PC-9 (cell line): ENCODE data around the gene IRF8. TPM values are rescaled to one million over a fixed set of nuclear protein-coding genes. Genes with fewer than 3 reads are reported as not detected.

Experiments used
- BruUV-seq: library from RNA; stranded (reverse); fragments of 400-500 nt; replicated peaks from 2 replicates; lab custom pipeline; 2021; lab: Mats Ljungman, UMichigan
- CTCF ChIA-PET: fragments of 300-600 bp; sonication (Branson Sonifier 250); formaldehyde crosslinking; loops from one replicate; lab custom pipeline; 2022; ENCODE audit warnings: antibody characterized with exemption; lab: Charles Lee
- POLR2A ChIA-PET: fragments of 300-600 bp; sonication (Branson Sonifier 250); formaldehyde crosslinking; loops from one replicate; lab custom pipeline; 2022; ENCODE audit warnings: antibody characterized with exemption; ENCODE audit not compliant: unreplicated experiment; lab: Charles Lee
- DNase-seq, 2 experiments: peaks; one replicate each; pipeline versions ENCODE4 v3.0.0 to v3.0.0-alpha.2; 2015 to 2022; ENCODE audit warnings: mixed read lengths in 1 of 2
- H2AFZ ChIP-seq: fragments of 200-600 bp; sonication (generic); 2 replicates; pipeline ENCODE4 v1.8.1; 2017; ENCODE audit warnings: antibody characterized with exemption
- H3F3A ChIP-seq: fragments of 200-600 bp; sonication (generic); 2 replicates; pipeline ENCODE4 v1.8.1; 2017; ENCODE audit warnings: antibody characterized with exemption, mild to moderate bottlenecking, low read depth; ENCODE audit not compliant: insufficient read depth
- H3K27ac ChIP-seq: fragments of 200-600 bp; sonication (generic); 2 replicates; pipeline ENCODE4 v1.6.1; 2016; ENCODE audit warnings: mixed run types
- H3K27me3 ChIP-seq: fragments of 200-600 bp; sonication (generic); 2 replicates; pipeline ENCODE4 v1.6.1; 2016; ENCODE audit warnings: low read depth, mixed run types; ENCODE audit not compliant: insufficient read depth
- H3K36me3 ChIP-seq: fragments of 200-600 bp; sonication (generic); 2 replicates; pipeline ENCODE4 v1.6.1; 2016; ENCODE audit warnings: low read depth, mixed run types
- H3K4me1 ChIP-seq: fragments of 200-600 bp; sonication (generic); replicated peaks from 2 replicates; pipeline ENCODE4 v1.6.1; 2016; ENCODE audit warnings: mixed run types; ENCODE audit not compliant: insufficient read depth
- H3K4me2 ChIP-seq: fragments of 200-600 bp; sonication (generic); 2 replicates; pipeline ENCODE4 v1.6.1; 2017; ENCODE audit warnings: mixed run types
- H3K4me3 ChIP-seq: fragments of 200-600 bp; sonication (generic); 2 replicates; pipeline ENCODE4 v1.6.1; 2016; ENCODE audit warnings: mixed run types
- H3K79me2 ChIP-seq: fragments of 200-600 bp; sonication (generic); 2 replicates; pipeline ENCODE4 v1.6.1; 2017; ENCODE audit warnings: low read depth, mixed run types
- H3K9me2 ChIP-seq: fragments of 200-600 bp; sonication (generic); 2 replicates; pipeline ENCODE4 v1.8.1; 2017; ENCODE audit warnings: mild to moderate bottlenecking; ENCODE audit not compliant: insufficient read depth
- H3K9me3 ChIP-seq: fragments of 200-600 bp; sonication (generic); 2 replicates; pipeline ENCODE4 v1.8.1; 2016; ENCODE audit warnings: low read depth; ENCODE audit not compliant: insufficient read depth
- H4K20me1 ChIP-seq: fragments of 200-600 bp; sonication (generic); 2 replicates; pipeline ENCODE4 v1.8.1; 2017; ENCODE audit not compliant: insufficient read depth
- CTCF ChIP-seq: fragments of 200-600 bp; sonication (generic); conservative IDR thresholded peaks from 2 replicates; pipeline ENCODE4 v1.6.1; 2017; ENCODE audit warnings: mixed run types, antibody characterized with exemption, mild to moderate bottlenecking, moderate library complexity
- EZH2 ChIP-seq: fragments of 200-600 bp; sonication (generic); IDR thresholded peaks from 2 replicates; pipeline ENCODE4 v1.8.0; 2017; ENCODE audit warnings: antibody characterized with exemption, low read depth
- intact Hi-C: fragments of 100-400 bp; cut with micrococcal nuclease; formaldehyde crosslinking; loops from one replicate; pipeline ENCODE4 v1.10.0; 2022; ENCODE audit not compliant: unreplicated experiment
- total RNA-seq: library from RNA; stranded (reverse); gene quantifications from 2 replicates; pipeline ENCODE4 v1.2.3, GENCODE V29; 2021

The IRF8 gene
- total RNA-seq, 1 experiment from 2014 or later = not detected

- no peak overlapping the region for H3K27ac ChIP-seq
- peaks cover 100% of the 10 kb centered on the region for H3K27me3 ChIP-seq
- no peak overlapping the region for H3K4me3 ChIP-seq
- H3K9me3 ChIP-seq = no peaks in the 10 kb centered on the region
- H3K79me2 ChIP-seq = no peaks in the 10 kb centered on the region
- intact Hi-C loops = no loop called here
- H3K4me2 ChIP-seq = no peak overlapping the region
- no peaks in the 10 kb centered on the region for H3F3A ChIP-seq
- no peak for TF ChIP-seq EZH2
- no peaks in the 10 kb centered on the region for H3K9me2 ChIP-seq
- ChIA-PET CTCF (no interaction called here), POLR2A (no interaction called here)
- no peak overlapping the region for H2AFZ ChIP-seq
- no peaks in the 10 kb centered on the region for H3K4me1 ChIP-seq
- no peak for DNase-seq
- no peaks in the 10 kb centered on the region for H4K20me1 ChIP-seq
- H3K36me3 ChIP-seq = no peaks in the 10 kb centered on the region
- no TSS peak for BruUV-seq
Measured at GRCh38 chr16:85913141-85913601, 14.2 kb downstream of the IRF8 start.

GRCh38 chr16:85913688-85914422, 14.9 kb downstream of the IRF8 start:
- H4K20me1 ChIP-seq = no peaks in the 10 kb centered on the region
- POLR2A ChIA-PET = no interaction called here
- H3K4me2 ChIP-seq = no peak overlapping the region
- BruUV-seq = no TSS peak
- no peaks in the 10 kb centered on the region for H3K4me1 ChIP-seq
- intact Hi-C loops = no loop called here
- H3K9me3 ChIP-seq = no peaks in the 10 kb centered on the region
- TF ChIP-seq CTCF (no peak), EZH2 (no peak)
- H3K4me3 ChIP-seq = no peak overlapping the region
- H3K79me2 ChIP-seq = no peaks in the 10 kb centered on the region
- no peak for DNase-seq
- no peak overlapping the region for H2AFZ ChIP-seq
- no peaks in the 10 kb centered on the region for H3K36me3 ChIP-seq
- H3K9me2 ChIP-seq = no peaks in the 10 kb centered on the region
- no peak overlapping the region for H3K27ac ChIP-seq
- no peaks in the 10 kb centered on the region for H3F3A ChIP-seq
- H3K27me3 ChIP-seq = peaks cover 100% of the 10 kb centered on the region
- CTCF ChIA-PET = no interaction called here

- DNase-seq = no peak
- H3K79me2 ChIP-seq = no peaks in the 10 kb centered on the region
- TF ChIP-seq CTCF (no peak), EZH2 (no peak)
- no TSS peak for BruUV-seq
- H3K36me3 ChIP-seq = no peaks in the 10 kb centered on the region
- H3K9me3 ChIP-seq = no peaks in the 10 kb centered on the region
- H4K20me1 ChIP-seq = no peaks in the 10 kb centered on the region
- CTCF ChIA-PET = no interaction called here
- H3K4me3 ChIP-seq = no peak overlapping the region
- H3K27ac ChIP-seq = no peak overlapping the region
- no peak overlapping the region for H2AFZ ChIP-seq
- H3K27me3 ChIP-seq = peaks cover 100% of the 10 kb centered on the region
- intact Hi-C loops = no loop called here
- POLR2A ChIA-PET = no interaction called here
- no peaks in the 10 kb centered on the region for H3K9me2 ChIP-seq
- H3K4me1 ChIP-seq = no peaks in the 10 kb centered on the region
- no peak overlapping the region for H3K4me2 ChIP-seq
- H3F3A ChIP-seq = no peaks in the 10 kb centered on the region
Measured at GRCh38 chr16:85914423-85914794, 15.4 kb downstream of the IRF8 start.
